Heart left ventricle (tissue), 13 donors: ENCODE measurements around the gene DYNC1LI1.

Experiments used
- CTCF ChIP-seq, 12 donors: fragments of 200-600 bp; sonication (generic) in 4 of 12; IDR thresholded peaks; one replicate each; pipeline versions ENCODE4 v1.5.0 to v1.8.0; 2018 to 2022; ENCODE audit warnings: antibody characterized with exemption in 12 of 12, mild to moderate bottlenecking in 5 of 12
- POLR2A ChIP-seq, 2 donors: fragments of 450-650 bp; IDR thresholded peaks; one replicate each; pipeline ENCODE4 v1.6.1; 2017; ENCODE audit warnings: antibody characterized with exemption in 2 of 2, mild to moderate bottlenecking in 2 of 2, moderate library complexity in 2 of 2
- donor health status: ischemic (EF 13 %, LVEDD 7.1; RV severe dilation, severe dysfunction).
- donor health status: DM: no; HTN: yes; CAD: no.
- donor health status: DM: no; HTN: no; CAD: no.
- donor health status: ischemic (EF 25% LVEDD 6.9; RV normal size, moderate dysfunction).
- donor health status: ischemic (EF 25% LVEDD 5.7; RV mildly dilated, moderate dysfunction).
- donor health status: ischemic (EF 35%, LVEDD 5.7; RV mildly dilated, moderate dysfunction).
- donor health status: nonischemic (EF 11% LVEDD 7.7; RV severe dilation, severe dysfunction).
- donor health status: DM: yes; HTN: yes; CAD: no.
- donor health status: PGD.
- donor health status: ischemic (EF 29% LVEDD 5.4; RV normal size, mild dysfunction).
- donor health status: nonischemic (EF 23%, LVEDD 6.1; RV moderate dilation, normal function).

GRCh38 chr3:32571192-32571485 is 481 bp upstream of the DYNC1LI1 start:
- TF ChIP-seq CTCF (IDR thresholded peaks at IDR 0.05), result no peak
- no peak for TF ChIP-seq POLR2A (IDR thresholded peaks at IDR 0.05)
